GM21737 (cell line): ENCODE results near the gene CHCHD6.

ENCODE experiments used
- ATAC-seq: cut with Tn5 transposase; IDR thresholded peaks from one replicate; pipeline ENCODE4 v1.9.1; 2021; ENCODE audit warnings: mild to moderate bottlenecking, moderate library complexity; ENCODE audit not compliant: unreplicated experiment

The CHCHD6 gene

DNA sequence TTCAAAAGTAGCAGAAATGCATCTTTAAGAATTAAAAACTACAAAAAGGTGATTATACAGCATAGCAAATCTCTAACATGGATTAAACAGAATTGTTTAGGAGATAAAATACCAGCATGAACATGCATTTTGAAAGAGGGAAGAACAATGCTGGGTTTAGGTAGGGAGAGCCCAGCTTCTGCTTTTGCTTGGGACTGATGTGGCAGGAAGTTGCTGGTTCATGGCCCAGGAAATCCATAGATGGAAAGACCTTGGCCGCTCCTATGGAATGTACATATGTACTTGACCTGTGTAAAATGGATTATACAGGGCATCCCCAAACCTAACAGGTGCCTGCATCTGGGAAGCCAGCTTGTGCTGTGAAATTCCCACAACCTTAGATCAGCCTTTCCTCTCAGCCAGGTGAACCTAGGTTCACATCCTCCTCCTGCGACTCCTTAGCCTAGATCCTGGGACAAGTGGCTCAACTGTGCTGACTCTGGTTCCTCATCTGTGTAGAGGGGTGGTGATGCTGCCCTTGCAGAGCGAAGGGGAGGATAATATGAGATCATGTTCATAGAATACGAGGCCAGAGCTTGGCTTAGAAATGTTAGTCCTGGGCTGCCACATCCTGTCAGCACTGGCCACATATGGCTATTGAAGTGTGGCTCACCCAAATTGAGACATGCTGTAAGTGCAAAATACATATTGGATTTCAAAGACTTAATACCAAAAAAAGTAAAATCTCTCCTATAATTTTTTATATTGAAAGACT, 231.9 kb downstream of the CHCHD6 start:
- ATAC-seq, result no peak

DNA sequence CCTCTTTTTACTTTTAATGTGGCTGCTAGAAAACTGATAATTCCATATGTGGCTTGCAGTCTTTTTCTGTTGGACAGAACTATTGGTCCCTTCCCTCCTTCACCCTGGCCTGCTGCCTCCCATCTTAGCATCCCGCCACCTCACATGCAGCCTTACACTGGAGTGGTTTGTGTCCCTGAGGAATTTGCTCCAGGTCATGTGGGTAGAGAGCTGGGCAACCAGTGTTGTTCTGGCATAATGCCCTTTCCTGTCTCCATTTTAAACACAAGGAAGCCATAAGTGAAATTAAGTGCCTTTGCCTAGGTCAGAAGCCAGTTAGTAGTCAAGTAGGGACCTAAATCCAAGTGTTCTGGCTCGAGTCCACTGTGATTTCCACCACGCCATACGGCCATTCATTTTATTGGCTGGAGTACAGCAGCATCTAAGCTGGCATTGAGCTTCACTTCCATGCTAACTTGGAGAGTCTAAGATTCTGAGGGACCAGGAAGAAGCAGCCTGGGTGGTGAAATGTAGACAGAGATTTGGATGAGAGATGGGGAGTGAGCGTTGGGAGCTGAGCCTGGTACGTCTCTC, 232.9 kb downstream of the CHCHD6 start:
- ATAC-seq, result no peak

DNA sequence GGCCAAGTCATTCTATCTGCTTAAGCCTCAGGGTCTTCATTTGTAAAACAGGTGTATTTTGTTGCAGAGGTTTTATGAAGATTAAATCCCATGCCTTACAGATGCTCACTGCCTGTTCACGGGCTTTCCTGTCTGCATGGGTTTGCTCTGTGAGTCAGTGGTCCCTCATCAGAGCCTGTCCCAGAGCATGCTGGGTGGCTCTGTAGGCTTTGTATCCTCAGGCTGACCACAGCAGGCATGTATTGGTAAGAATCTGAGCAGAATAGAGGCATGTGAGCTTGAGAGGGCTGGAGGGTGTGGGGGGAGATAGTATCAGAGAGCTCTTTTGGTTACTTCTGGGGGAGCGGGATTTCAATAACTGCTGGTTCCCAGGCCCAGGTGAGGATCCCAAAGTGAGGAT, 233.5 kb downstream of the CHCHD6 start:
- ATAC-seq, result no peak

DNA sequence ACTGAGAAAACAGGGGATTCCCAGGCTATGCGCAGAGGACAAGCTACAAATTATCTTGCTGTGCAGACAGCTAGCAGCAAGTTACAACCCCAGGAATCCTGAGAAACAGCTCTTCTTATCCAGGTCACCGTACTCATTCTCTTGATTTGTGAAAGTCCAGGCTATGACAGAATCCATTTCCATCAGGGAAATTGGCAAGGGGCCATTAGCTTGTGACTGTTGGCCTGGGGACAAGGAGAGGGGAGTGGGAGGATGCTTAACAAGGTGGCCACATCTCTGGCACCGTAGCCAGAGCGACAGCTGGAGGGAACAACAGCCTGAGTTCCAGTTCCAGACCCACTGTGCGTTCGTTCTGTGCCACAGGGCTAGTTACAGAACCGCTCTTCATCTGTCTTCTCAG, 233.9 kb downstream of the CHCHD6 start:
- no peak for ATAC-seq

DNA sequence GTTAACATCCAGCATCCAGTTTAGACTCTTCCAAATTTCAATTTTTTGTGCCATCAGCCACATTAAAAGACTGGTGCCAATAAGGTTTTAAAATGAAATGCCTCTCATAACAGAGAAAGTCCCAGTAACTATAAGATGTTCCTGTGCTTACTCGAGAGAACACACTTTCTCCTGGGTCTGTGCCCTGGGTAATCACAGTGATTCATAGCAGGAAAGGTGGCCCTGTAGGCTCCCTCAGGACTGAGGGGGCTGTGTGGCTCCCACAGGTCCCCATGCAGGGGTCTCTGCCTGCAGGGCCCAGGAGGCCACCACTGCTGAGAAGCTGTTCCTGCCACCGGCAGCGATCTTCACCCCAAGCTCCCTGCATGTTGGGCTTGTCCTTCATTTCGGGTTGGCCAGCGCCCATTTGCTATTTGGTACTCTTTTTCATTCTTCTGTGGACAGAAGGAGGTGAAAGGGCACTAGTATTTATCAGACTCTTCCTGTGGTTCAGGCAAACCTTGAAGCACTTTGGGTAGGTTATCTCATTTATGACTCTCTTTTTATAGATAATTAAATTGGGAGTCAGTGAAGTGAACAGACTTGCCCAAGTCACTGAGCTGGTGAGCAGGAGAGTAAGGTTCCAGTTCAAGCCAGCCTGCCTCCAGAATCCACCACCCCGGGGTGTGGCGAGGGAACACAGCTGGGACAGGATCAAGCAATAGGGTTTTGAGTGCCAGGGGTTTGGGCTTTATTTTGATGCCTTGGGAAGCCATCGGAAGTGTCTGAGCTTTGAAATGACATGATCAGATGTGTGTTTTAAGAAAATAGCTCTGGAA, 234.7 kb downstream of the CHCHD6 start:
- ATAC-seq, result no peak

DNA sequence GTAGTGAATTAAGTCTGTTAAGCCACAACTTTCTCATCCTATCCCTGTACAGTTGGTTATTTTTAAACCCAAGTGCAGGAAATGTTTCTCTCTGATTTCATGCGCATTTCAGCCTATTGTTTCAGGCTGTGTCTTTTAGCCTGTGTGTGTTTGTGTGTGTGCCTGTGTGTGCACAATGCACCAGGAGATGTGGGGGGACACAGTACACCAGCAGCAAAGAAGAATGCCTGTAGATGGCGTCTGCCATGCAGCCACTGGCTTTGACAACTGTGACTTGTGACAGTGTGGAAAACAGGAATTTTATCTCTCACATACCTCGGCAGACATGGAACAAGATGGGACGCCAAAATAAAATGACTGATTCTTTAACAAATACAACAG, 235.3 kb downstream of the CHCHD6 start:
- no peak for ATAC-seq

DNA sequence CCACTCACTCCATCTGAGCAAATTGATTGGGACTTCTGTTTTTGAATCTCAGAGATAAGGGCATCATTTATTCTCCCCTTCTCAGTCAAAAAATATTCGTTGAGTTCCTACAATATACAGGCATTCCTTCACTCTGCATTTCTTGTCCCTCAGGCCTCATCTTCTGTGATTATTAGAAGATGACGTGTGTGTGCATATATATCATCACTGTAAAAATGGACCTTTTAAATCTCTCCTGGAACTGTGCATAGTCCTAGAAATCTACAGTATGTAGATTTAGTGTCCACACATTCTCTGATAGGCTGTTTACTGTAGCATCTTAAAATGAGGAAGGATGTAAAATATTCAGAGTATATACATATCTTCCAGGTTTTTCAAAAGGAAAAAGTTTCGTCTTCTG, 235.7 kb downstream of the CHCHD6 start:
- no peak for ATAC-seq

DNA sequence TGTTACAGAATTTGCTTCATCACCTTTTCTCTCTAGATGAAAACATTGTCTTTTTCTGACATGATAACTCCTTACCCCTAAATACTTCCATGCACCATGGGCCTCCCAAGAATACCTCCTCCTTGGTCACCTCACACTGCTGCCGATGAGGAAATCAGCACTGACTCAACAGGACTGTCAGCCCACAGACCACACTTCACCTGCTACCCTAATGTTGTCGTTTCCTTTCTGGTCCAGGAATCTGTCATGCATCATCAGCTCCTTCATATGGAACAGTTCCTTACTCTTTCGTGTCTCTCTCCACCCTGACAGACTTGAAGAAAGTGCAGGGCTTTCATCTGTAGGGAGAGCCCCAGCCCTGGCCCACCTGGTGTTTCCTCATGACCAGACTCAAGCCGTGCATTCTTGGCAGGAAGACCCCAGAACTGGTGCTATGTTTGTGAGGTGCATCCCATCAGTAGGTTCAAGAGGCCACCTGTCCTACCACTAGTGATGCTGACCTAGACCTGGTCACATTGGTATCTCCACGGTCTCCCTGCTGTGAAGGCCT, 237.8 kb downstream of the CHCHD6 start:
- ATAC-seq, result no peak

DNA sequence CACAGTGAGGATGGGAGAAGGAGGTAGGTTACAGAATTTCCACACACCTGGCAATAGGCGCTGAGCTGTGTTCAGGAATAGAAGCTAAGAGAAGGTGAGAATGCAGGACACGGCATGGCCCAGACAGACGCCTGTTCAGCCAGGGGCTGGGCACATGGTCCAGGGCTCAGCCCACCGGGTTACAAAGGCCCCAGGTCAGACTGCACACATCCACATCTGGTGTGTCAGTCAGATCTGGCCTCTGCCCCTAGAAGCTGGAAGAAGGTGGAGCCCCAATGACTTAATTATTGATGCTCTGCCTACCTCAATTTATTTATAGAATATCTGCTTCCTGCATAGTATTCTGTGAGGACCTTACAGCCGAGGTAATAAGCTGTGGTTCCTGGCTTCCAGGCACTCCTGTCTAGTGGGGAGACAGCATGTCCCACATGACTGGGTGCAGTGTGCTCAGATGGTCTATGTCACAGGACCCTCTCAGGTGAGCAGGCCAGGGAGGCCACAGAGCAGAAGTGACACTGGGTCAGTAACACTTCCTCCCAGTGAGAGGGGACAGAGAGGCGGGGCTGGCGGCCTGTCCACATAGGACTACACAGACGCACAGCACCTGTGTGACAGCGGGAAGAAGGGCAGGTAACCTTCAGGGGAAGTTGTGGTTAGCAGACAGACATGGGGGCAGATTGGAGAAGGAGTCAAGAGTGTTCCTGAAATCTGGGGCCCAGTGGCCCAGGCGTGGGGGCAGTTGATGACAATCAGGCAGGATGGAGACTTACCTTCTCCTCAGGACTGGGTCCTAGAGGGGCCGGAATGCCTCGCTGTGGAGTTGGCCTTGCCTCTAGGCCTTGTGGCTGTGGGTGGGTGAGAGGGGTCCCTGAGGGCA, 240.3 kb downstream of the CHCHD6 start:
- no peak for ATAC-seq

DNA sequence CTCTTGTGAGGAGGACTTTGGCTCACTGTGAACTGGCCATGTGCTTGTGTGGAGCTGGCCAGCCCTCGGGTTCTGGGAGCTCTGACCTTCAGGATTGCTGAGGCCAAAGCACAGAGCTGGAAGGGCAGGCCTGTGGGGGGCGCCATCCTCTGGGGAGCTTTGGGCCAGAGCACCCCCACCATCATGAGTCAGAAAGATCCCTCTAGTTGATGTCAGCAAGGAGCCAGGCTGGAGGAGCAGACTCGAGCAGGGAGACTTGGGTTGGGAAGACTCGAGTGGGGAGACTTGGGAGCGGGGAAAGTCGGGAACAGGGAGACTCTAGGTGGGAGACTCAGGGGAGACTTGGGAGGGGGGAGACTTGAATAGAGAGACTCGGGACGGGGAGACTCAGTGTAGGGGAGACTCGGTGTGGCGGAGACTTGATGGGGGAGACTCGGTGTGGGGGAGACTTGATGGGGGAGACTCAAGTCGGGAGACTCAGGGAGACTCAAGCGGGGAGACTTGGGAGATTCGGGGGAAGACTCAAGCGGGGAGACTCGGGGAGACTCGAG, 241.2 kb downstream of the CHCHD6 start:
- ATAC-seq, result no peak

DNA sequence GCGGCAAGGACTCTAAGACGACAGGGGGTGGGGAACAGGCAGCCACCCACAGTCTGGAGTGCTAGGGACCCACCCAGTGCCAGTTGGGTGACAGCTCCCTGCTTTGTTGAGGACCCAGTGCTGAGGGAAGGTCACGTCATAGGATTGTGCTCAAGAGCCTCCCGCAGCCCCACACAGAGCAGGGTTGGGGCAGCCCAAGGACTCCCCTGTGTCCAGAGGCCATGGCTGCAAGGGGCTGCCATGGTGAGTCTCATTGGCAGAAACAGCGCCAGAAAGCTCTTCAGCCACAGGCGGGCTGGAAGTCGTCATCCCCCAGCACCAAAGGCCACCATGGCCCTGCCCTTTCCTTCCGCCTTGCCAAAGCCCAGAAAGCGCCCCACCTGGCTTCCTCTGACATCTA, 241.9 kb downstream of the CHCHD6 start:
- ATAC-seq, result no peak

DNA sequence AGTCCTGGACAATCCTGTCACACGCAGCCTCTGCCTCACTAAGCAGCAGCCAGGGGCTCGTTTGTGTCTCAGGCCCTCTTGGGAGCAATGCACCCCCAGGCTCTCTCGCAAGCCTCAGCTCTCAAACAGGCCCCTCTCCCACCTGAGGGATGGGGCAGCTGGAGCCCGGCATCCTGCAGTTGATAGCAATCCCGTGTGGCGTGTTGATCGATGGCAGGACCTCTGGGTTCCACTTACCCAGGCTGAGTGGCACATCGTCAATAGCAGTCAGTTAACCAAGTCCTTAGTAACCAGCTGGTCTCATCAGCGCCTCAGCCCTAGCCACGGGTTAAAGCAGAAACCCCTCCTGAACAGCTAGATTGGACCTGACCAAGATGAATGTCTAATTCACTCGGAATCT, 242.4 kb downstream of the CHCHD6 start:
- ATAC-seq, result no peak

DNA sequence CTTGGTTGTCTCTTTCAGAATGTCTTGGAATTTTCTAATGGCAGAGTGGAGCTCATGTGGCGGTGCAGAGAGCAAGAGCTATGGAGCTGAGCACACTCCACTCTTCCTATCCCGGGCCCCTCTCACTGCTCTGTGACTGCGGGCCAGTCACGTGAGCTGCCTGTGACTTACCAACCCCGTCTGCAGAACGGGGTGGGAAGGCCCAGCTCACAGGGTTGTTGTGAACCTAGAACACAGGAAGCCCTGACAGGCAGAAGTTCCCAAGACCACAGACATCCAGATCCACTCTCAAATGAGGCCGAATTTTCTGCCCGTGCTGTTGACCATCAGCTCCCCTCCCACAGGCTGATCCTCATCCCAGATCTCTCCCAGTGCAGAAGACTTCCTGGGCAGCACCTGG, 243.4 kb downstream of the CHCHD6 start:
- no peak for ATAC-seq

DNA sequence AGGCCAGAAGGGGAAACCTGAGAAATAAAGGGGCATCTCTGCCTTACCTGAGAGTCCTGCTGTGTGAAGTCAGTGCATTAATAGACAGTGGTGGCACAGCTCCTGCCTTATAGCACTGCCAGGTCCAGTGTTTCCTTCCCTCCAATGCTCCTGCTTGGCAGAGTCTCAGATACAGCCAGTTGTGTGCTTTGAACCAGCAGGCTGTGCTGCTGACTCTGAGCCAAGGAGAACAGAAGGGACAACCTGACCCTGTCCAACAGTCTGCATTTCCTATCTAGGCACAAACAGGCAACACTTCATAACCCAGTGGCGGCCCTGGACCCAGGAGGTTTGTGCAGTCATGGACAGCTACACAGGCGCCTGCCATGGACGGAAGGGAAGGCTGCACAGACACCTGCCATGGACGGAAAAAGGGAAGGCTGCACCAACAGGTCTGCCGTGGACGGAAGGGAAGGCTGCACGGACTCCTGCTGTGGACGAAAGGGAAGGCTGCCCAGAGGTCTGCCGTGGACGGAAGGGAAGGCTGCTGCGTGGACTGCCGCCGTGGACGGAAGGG, 245.0 kb downstream of the CHCHD6 start:
- no peak for ATAC-seq

DNA sequence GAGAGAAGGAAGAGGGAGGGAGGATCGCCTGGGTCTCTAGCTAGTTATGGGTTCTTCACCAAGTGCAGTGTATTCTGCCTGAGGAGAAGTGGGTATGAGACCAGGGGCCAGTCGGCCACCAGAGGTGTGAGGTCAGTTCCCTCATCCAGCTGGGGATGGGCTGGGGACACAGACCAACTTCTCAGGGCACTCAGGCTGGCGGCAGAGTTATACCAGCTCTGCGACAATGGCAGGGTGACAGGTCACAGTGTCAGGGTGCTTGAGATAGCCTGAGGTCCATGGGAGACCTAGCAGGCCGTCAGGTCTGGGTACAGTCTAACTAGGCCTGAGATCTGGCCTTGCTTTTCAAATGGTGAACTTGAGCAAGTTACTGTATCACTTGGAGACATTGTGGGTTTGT, 247.5 kb downstream of the CHCHD6 start:
- ATAC-seq, result no peak

DNA sequence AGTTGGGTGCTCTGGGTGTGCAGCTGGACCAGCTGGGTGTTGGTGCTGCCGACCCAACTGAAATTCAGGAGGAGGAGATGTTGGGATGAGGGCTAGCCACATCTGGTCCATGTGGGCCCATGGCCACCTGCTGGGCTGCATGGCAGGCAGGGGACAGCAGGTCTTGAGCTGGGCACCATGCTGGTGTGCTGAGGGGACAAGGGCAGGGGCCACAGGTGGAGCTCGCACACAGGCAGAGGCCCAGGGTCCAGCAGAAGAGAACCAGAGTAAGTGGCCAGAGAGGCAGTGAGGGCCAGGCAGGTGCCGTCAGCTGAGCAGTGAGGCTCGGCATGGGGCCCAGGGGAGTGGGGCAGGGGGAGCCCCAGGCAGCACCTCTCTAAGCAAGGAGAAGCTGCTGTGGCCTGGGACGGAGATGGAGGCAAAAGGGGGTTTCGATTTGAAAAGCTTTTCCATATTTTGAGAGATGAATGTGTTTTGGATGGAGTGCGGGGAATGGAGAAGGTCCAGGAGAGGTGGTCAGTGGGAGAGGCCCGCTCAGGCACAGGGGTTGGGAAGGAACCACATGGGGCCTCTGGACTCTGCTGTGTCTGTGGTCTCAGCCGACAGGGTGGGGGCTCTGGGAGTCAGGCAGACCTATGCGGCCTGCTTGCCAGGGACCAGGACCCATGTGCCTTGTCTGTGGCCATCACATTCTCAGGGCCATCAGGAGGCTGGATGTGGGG, 248.4 kb downstream of the CHCHD6 start:
- no peak for ATAC-seq

DNA sequence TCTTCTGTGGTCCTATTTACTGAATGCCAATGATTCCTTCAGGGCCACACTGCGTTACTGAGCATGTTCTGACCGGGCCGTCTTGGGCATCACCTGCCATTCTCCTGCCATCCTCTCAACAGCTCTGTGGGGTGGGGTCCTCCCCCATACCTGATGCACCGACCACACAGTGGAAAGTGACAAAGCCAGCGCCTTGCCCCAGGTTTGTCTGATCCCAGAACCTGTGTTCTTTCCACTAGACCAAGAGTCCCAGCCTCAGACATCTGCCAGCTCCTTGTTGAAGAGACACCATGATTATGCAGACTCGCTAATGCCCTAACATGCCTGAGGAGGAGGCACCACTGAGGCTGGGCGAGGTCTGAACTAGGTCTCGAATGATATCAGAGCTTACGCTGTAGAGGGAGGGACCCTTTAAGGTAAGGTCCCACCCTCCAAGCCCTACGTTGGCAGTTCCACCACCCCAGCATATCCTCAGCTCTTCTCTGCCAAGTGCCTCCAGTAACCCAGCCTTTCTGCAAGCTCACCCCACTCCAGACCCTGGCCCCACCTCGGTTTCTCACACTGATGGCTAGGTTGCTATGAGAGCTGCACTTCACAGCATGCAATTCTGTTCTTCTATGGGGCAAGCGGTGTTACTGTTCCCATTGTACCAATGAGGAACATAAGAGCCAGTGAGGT, 249.1 kb downstream of the CHCHD6 start:
- no peak for ATAC-seq

DNA sequence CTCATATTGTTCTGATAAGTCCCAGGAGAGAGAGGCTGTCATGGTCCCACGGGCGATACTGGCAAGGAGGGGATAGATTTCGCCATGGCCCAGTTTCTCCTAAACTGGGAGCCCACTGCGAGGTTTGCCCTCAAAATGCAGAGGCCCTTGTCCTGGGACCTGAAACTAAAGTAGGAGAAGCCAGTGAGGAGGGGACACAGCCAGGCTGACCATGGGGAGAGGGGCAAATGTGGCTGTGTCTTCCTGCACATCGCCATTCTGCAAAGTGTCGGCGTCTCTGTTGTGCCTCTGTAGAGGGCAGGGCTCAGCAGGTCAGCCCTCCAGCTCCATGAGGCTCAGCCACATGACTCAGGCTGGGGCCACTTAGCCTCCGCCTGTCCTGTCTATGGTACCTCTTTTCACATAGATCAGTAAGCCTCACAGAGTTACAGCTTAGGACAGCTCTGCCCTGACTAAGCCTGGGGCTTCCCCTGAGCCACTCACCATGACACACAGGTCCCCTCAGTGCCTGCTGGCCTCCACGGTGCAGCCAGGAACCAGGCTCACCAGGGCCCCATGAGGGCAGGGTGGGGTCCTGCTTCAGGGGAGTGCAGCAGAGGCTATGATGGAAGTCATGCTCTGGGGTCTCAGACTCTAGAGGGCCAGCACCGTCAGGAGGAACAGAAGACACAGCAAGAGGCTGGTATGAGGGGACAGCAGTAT, 250.3 kb downstream of the CHCHD6 start:
- peak; percentile 44 for ATAC-seq
